Stimulated activated naive B cell treated with anti-CD40 and anti-IgM and Interleukin-4, amounts not matched to agents 10 μg/mL and 1 μg/mL and 100 μg/mL, for 72 hours (primary cell): ENCODE measurements around the gene ANXA3.
"Not testable (repeated sequence)": the region's sequence is repeated elsewhere in the genome, so short reads cannot be mapped to it uniquely, and the experiment has no call there.

Source experiments
- ATAC-seq, 2 donors: fragments of 150-1000 bp; cut with Tn5 transposase; replicated peaks; 2 replicates each; pipeline ENCODE4 v1.10.0; 2021; ENCODE audit warnings: moderate library complexity in 1 of 2
- DNase-seq: peaks from one replicate; pipeline ENCODE4 v3.0.0; 2021
- H3K27ac Mint-ChIP-seq: one replicate; pipeline ENCODE4 v1.8.0; 2022; ENCODE audit warnings: mild to moderate bottlenecking, mixed read lengths
- H3K27me3 Mint-ChIP-seq, 2 donors: one replicate each; pipeline ENCODE4 v1.8.0; 2022; ENCODE audit warnings: mixed read lengths in 2 of 2
- H3K36me3 Mint-ChIP-seq, 2 donors: one replicate each; pipeline ENCODE4 v1.8.0; 2022; ENCODE audit warnings: mixed read lengths in 2 of 2, mild to moderate bottlenecking in 1 of 2
- H3K4me1 Mint-ChIP-seq, 2 donors: one replicate each; pipeline ENCODE4 v1.8.0; 2022; ENCODE audit warnings: mixed read lengths in 2 of 2, mild to moderate bottlenecking in 1 of 2
- H3K4me3 Mint-ChIP-seq, 2 donors: one replicate each; pipeline ENCODE4 v1.8.0; 2022; ENCODE audit warnings: mild to moderate bottlenecking in 2 of 2, mixed read lengths in 2 of 2, moderate library complexity in 1 of 2
- H3K9me3 Mint-ChIP-seq, 2 donors: one replicate each; pipeline ENCODE4 v1.8.0; 2022; ENCODE audit warnings: mixed read lengths in 2 of 2, mild to moderate bottlenecking in 1 of 2

ANXA3 gene

GRCh38 chr4:78527103-78527502 is 24.5 kb upstream of the ANXA3 start:
- Mint-ChIP-seq H3K27ac (no peak overlapping the region), H3K36me3 (no peaks in the 10 kb centered on the region), H3K4me1 (no peaks in the 10 kb centered on the region), H3K9me3 (no peaks in the 10 kb centered on the region), H3K4me3 (no peak overlapping the region), H3K27me3 (peaks cover 0 to 6% of the 10 kb centered on the region in 2 donors)
- ATAC-seq (no peak), DNase-seq (no peak)

GRCh38 chr4:78527555-78527954 is 24.0 kb upstream of the ANXA3 start:
- ATAC-seq (no peak), DNase-seq (no peak)
- Mint-ChIP-seq H3K36me3 (no peaks in the 10 kb centered on the region), H3K9me3 (no peaks in the 10 kb centered on the region), H3K4me1 (no peaks in the 10 kb centered on the region), H3K4me3 (no peak overlapping the region), H3K27me3 (peaks cover 0 to 6% of the 10 kb centered on the region in 2 donors), H3K27ac (no peak overlapping the region)

GRCh38 chr4:78528327-78528726 is 23.2 kb upstream of the ANXA3 start:
- DNase-seq (no peak), ATAC-seq (no peak)
- Mint-ChIP-seq H3K27me3 (peaks cover 0 to 6% of the 10 kb centered on the region in 2 donors), H3K4me1 (no peaks in the 10 kb centered on the region), H3K36me3 (no peaks in the 10 kb centered on the region), H3K27ac (no peak overlapping the region), H3K9me3 (no peaks in the 10 kb centered on the region), H3K4me3 (no peak overlapping the region)

- DNase-seq (no peak), ATAC-seq (no peak)
- no peaks in the 10 kb centered on the region for H3K27me3 Mint-ChIP-seq
- H3K27ac Mint-ChIP-seq: no peak overlapping the region
- no peaks in the 10 kb centered on the region for H3K9me3 Mint-ChIP-seq
- no peak overlapping the region for H3K4me3 Mint-ChIP-seq
- no peaks in the 10 kb centered on the region for H3K4me1 Mint-ChIP-seq
- no peaks in the 10 kb centered on the region for H3K36me3 Mint-ChIP-seq
Observed at GRCh38 chr4:78529569-78530209, 21.9 kb upstream of the ANXA3 start.

GRCh38 chr4:78532046-78532445 is 19.5 kb upstream of the ANXA3 start:
- no peaks in the 10 kb centered on the region for H3K36me3 Mint-ChIP-seq
- no peak overlapping the region for H3K4me3 Mint-ChIP-seq
- DNase-seq (no peak), ATAC-seq (no peak)
- no peaks in the 10 kb centered on the region for H3K4me1 Mint-ChIP-seq
- no peak overlapping the region for H3K27ac Mint-ChIP-seq
- no peaks in the 10 kb centered on the region for H3K9me3 Mint-ChIP-seq
- no peaks in the 10 kb centered on the region for H3K27me3 Mint-ChIP-seq

GRCh38 chr4:78533854-78534253 is 17.7 kb upstream of the ANXA3 start:
- Mint-ChIP-seq H3K27ac (no peak overlapping the region), H3K9me3 (no peaks in the 10 kb centered on the region), H3K4me1 (no peaks in the 10 kb centered on the region), H3K36me3 (no peaks in the 10 kb centered on the region), H3K4me3 (no peak overlapping the region), H3K27me3 (no peaks in the 10 kb centered on the region)
- DNase-seq: no peak
- no peak for ATAC-seq

GRCh38 chr4:78534286-78534955 is 17.1 kb upstream of the ANXA3 start:
- H3K4me3 Mint-ChIP-seq: no peak overlapping the region
- no peaks in the 10 kb centered on the region for H3K9me3 Mint-ChIP-seq
- DNase-seq: no peak
- ATAC-seq: no peak
- H3K36me3 Mint-ChIP-seq: no peaks in the 10 kb centered on the region
- no peaks in the 10 kb centered on the region for H3K4me1 Mint-ChIP-seq
- H3K27ac Mint-ChIP-seq: no peak overlapping the region
- H3K27me3 Mint-ChIP-seq: no peaks in the 10 kb centered on the region

GRCh38 chr4:78542373-78542772 is 9.2 kb upstream of the ANXA3 start:
- Mint-ChIP-seq H3K27me3 (peaks cover 0 to 5% of the 10 kb centered on the region in 2 donors), H3K36me3 (no peaks in the 10 kb centered on the region), H3K4me3 (no peak overlapping the region), H3K27ac (no peak overlapping the region), H3K9me3 (no peaks in the 10 kb centered on the region), H3K4me1 (peaks cover 4 to 6% of the 10 kb centered on the region in 2 donors)
- no peak for DNase-seq
- ATAC-seq: no peak

- Mint-ChIP-seq H3K4me3 (no peak overlapping the region), H3K36me3 (no peaks in the 10 kb centered on the region), H3K9me3 (no peaks in the 10 kb centered on the region), H3K27me3 (peaks cover 0 to 5% of the 10 kb centered on the region in 2 donors), H3K4me1 (peaks cover 4 to 6% of the 10 kb centered on the region in 2 donors), H3K27ac (no peak overlapping the region)
- DNase-seq (no peak), ATAC-seq (no peak)
Observed at GRCh38 chr4:78543424-78544125, 8.0 kb upstream of the ANXA3 start.

GRCh38 chr4:78544678-78545077 is 6.9 kb upstream of the ANXA3 start:
- ATAC-seq: no peak
- H3K27me3 Mint-ChIP-seq: peaks cover 0 to 5% of the 10 kb centered on the region in 2 donors
- no peaks in the 10 kb centered on the region for H3K36me3 Mint-ChIP-seq
- DNase-seq: no peak
- H3K27ac Mint-ChIP-seq: no peak overlapping the region
- H3K9me3 Mint-ChIP-seq: no peaks in the 10 kb centered on the region
- H3K4me3 Mint-ChIP-seq: no peak overlapping the region
- peaks cover 4 to 6% of the 10 kb centered on the region in 2 donors for H3K4me1 Mint-ChIP-seq

GRCh38 chr4:78545275-78546246 is 6.0 kb upstream of the ANXA3 start:
- ATAC-seq: no peak
- H3K36me3 Mint-ChIP-seq: no peaks in the 10 kb centered on the region
- peaks cover 4 to 8% of the 10 kb centered on the region in 2 donors for H3K4me1 Mint-ChIP-seq
- H3K9me3 Mint-ChIP-seq: no peaks in the 10 kb centered on the region
- H3K27ac Mint-ChIP-seq: no peak overlapping the region
- no peak for DNase-seq
- no peak overlapping the region for H3K4me3 Mint-ChIP-seq
- peaks cover 7 to 12% of the 10 kb centered on the region in 2 donors for H3K27me3 Mint-ChIP-seq

- DNase-seq, H3K27ac Mint-ChIP-seq, H3K9me3 Mint-ChIP-seq, H3K4me3 Mint-ChIP-seq, ATAC-seq, H3K36me3 Mint-ChIP-seq: not testable (repeated sequence)
- H3K27me3 Mint-ChIP-seq: peaks cover 19 to 23% of the 10 kb centered on the region in 2 donors
- peaks cover 8 to 18% of the 10 kb centered on the region in 2 donors for H3K4me1 Mint-ChIP-seq
Observed at GRCh38 chr4:78547899-78548298, 3.7 kb upstream of the ANXA3 start.

- peaks cover 8 to 18% of the 10 kb centered on the region in 2 donors for H3K4me1 Mint-ChIP-seq
- not testable (repeated sequence) for H3K36me3 Mint-ChIP-seq, DNase-seq, H3K4me3 Mint-ChIP-seq, ATAC-seq, H3K27ac Mint-ChIP-seq, H3K9me3 Mint-ChIP-seq
- peaks cover 19 to 23% of the 10 kb centered on the region in 2 donors for H3K27me3 Mint-ChIP-seq
Observed at GRCh38 chr4:78548889-78549288, 2.7 kb upstream of the ANXA3 start.
